Measurements from ENCODE around the gene PCBP4.
A peak's percentile ranks its signal among the peaks of the same experiment; 100 is the strongest.
"Not testable (repeated sequence)": the region's sequence is repeated elsewhere in the genome, so short reads cannot be mapped to it uniquely, and the experiment has no call there.

PCBP4 gene

GRCh38 chr3:51993657-51994056, 26.4 kb upstream of the PCBP4 start:
- not testable (repeated sequence) for DNase-seq

DNA sequence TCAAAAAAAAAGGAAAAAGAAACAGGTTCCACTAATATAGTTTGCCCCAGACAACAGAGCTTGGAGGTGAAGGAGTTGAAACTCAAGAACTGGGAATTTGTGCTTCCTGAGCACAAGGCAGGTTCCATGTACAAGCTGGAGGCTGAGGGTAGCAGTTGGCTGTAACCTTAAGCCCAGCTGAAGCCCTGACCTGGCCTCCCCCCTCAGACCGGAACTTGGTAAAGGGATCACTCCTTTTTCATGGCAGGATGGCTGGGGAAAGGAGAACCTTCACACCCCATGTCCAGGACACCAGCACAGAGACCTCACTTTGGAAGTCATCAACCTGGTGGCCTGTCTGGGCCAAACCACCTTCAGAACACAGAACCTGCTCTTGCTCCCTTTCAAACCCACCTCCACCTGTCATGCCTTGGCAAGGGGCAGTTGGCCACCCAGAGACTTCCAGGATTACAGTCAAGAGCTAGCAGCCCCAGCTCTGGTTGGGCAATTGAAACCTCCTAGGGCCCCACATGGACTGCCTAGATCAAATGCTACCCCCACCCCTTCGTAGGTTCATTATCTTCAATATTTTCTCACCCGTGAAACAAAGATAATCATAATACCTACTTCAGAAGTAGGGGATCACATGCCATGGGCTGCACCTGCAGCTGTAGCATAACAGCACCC, 24.9 kb upstream of the PCBP4 start:
- no peak for DNase-seq

DNA sequence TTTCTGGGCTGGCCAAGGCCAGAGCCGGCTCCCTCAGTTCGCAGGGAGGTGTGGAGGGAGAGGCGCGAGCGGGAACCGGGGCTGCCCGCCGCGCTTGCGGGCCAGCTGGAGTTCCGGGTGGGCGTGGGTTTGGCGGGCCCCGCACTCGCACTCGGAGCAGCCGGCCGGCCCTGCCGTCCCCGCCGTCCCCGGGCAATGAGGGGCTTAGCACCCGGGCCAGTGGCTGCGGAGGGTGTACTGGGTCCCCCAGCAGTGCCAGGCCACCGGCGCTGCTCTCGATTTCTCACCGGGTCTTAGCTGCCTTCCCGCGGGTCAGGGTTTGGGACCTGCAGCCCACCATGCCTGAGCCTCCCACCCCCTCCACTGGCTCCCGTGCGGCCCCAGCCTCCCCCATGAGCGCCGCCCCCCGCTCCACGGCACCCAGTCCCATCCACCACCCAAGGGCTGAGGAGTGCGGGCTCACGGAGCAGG, 23.3 kb upstream of the PCBP4 start:
- not testable (repeated sequence) for DNase-seq

DNA sequence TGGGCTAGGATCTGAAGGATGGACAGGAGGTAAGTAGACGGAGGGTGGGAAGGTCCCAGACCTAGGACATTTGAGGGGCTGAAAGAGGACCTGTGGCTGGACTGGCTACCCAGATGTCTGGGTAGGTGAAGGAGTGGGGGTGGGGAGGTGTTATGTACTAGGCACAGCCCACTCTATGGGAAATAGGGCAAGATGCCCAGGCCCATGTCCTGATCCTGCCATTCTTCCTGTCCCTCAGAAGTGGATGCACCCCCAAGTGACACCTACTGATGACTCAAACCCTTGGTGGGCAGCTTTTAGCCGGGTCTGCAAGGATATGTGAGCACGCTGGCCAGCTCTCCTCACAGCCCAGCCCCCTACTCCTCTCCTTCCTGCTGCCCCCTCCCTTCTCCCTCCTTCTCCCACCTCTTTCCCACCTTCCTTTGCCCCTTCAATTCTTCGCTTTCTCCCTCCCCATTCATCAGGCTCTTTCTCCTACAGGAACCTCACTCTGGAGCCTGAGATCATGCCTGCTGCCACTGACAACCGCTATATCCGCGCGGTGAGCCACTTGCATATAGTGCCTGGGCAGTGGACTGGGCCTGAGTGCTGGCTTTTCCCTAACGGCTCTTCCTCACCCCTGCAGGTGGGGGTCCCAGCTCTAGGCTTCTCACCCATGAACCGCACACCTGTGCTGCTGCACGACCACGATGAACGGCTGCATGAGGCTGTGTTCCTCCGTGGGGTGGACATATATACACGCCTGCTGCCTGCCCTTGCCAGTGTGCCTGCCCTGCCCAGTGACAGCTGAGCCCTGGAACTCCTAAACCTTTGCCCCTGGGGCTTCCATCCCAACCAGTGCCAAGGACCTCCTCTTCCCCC, 21.3 kb upstream of the PCBP4 start:
- DNase-seq = no peak

DNA sequence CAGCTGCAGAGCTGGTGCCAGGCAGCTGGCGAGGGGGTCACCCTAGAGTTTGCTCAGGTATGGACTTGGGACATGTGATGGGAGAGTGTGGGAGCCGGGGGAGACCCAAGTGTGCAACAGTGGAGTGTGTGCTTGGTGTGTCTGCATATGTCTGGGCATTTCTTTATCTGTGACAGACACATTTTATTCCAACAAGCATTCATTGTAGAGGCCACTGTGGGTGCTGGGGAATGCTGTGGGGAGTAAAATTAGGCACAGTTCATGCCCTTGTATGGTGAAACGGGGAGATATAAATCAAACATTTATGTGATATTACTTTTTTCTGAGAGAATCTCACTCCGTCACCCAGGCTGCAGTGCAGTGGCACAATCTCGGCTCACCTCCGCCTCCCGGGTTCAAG, 20.3 kb upstream of the PCBP4 start:
- DNase-seq = no peak

DNA sequence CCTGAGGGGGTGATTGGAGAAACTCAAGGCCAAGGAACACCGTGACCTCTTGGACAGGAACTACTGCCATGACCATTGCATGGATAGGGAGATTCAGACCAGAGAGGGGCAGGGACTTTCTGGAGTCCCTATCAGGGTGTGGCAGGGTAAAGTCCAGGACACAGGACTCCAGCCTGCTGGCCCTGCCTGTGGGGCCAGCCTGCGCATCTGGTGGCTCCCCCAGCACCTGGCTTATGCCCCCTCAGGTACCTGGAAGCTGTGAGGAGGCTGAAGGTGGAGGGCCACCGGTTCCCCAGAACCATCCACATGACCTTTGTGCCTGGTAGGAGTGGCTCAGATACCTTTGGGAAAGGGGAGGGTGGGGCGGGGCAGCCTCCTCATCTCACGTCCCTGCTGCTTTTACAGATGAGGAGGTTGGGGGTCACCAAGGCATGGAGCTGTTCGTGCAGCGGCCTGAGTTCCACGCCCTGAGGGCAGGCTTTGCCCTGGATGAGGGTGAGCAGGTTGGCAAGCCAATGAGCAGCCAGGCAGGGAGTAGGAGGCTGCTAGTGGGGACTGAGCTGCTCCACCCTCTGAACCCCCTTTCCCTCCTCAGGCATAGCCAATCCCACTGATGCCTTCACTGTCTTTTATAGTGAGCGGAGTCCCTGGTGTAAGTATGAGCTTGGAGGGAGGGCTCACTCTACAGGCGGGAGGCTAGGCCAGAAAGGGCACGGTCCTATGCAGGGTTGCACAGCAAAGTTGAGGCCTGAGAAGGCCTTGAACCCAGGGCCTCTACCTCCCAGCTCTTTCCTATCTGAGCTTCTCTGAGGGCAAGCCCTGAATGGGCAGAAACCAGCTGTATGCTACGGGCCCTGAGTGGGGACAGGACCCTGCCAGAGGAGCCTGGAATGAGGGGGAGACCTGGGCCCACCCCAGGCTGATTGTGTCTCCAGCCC, 19.0 kb upstream of the PCBP4 start:
- DNase-seq = no peak

- no peak for DNase-seq
These were observed 17.8 kb upstream of the PCBP4 start for GRCh38 chr3:51985063-51985462.

DNA sequence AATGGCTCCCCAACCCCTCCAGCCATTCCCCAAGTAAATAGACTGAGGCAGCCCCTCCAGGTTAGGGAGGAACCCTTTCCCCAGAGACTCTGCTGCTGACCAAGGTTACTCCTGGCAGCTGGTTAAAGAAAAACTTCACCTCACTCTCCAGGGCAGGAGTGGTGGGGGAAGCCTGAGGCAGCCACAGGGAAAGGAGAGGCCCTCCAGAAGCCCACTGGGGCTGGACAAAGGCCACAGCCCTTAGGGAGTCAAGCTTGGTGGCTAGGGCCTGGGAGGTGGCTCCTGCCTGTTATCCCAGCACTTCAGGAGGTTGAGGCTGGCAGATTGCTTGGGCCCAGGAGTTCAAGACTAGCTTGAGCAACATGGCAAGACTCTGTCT, 17.0 kb upstream of the PCBP4 start:
- DNase-seq = no peak

- no peak for DNase-seq
These were observed 16.5 kb upstream of the PCBP4 start for GRCh38 chr3:51983578-51984268.

GRCh38 chr3:51982838-51983577, 15.8 kb upstream of the PCBP4 start, which contains the start of gene ACY1:
Gene ACY1, plus strand, starts transcription at chr3:51983535. Its CDS starts 530 bp downstream, at chr3:51984065.
- DNase-seq = peak; percentile 86

DNA sequence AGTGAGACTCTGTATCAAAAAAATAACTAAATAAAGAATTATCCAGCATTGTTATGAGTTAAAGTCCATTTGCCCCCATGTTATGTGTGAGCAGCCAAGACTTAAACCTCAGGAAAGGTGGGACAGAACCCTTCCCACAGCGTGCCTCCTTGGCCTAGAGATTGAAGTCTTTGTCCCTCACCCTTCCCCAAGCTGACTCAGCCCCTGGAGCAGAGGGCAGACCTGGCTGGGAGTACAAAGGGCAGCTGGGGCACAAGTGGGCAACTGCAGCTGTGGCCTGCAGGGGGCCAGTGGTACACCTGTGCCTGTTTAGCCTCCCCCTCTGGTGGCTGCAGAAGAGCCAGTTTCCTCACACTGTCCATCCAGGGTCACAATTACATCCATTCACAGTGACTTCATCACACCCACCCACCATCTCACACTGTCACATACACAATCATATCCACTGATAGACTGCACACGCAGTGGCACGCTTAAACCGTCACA, 15.1 kb upstream of the PCBP4 start:
- peak; percentile 61 for DNase-seq

GRCh38 chr3:51980253-51980652, 13.0 kb upstream of the PCBP4 start:
- no peak for DNase-seq

DNA sequence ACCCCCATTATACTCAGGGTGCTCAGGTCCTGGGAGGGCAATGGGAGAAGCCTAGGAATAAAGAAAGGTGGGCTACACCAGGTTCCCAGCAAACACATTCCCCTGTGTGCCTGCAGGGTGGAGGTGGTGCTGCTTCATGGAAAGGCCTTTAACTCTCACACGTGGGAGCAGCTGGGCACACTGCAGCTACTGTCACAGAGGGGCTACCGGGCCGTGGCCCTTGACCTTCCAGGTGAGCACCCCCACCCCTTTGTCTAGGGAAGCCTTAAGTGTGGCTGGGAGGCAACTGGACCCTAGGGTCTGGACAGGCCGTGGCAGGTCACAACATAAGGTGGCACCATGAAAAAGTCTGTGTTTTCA, 10.9 kb upstream of the PCBP4 start:
- DNase-seq = no peak

- DNase-seq = no peak
These were observed 10.3 kb upstream of the PCBP4 start for GRCh38 chr3:51977446-51978142.

GRCh38 chr3:51975852-51976549, 8.7 kb upstream of the PCBP4 start:
- peak; percentile 50 for DNase-seq

GRCh38 chr3:51974963-51975851, 8.0 kb upstream of the PCBP4 start, which contains the start of gene ABHD14A:
Gene ABHD14A, plus strand, starts transcription at chr3:51975064. Its CDS starts 72 bp downstream, at chr3:51975136.
- peak; percentile 75 for DNase-seq

- peak; percentile 54 for DNase-seq
These were observed 7.2 kb upstream of the PCBP4 start for GRCh38 chr3:51974277-51974962.

DNA sequence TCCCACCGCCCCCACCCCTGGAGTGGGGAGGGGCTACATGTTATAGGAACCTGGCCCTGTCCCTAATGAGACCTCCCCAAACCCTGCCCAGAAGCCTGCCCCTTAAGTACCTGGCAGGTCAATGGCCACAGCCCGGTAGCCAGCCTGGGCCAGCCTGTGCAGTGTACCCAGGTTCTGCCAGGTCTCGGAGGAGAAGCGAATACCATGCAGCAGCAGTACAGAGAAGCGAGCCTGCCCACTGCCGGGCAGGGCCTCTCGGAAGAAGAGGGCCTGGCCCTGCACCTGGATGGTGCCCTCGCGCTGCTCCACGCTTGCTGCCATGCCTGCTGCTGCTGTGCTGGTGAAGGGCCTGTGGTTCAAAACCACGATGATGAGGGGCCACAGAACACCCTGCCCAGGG, 4.1 kb upstream of the PCBP4 start:
- no peak for DNase-seq
